22Rv1 (cell line): ENCODE results near the gene PKHD1.

Experiments
- H3K27ac ChIP-seq: fragments of 450-650 bp; 2 replicates; pipeline ENCODE4 v1.5.1; 2017
- CTCF ChIP-seq: fragments of 450-650 bp; IDR thresholded peaks from 2 replicates; pipeline ENCODE4 v1.5.1; 2017; ENCODE audit warnings: mild to moderate bottlenecking
- ZFX ChIP-seq: fragments of 450-650 bp; IDR thresholded peaks from 2 replicates; pipeline ENCODE4 v1.6.1; 2017; ENCODE audit warnings: antibody characterized with exemption, borderline replicate concordance

Gene PKHD1

GRCh38 chr6:51711876-51712275, 375.5 kb downstream of the PKHD1 start:
- TF ChIP-seq CTCF, result no peak
- no peak for TF ChIP-seq ZFX
- no peak overlapping the region for H3K27ac ChIP-seq

GRCh38 chr6:51706086-51706485, 381.3 kb downstream of the PKHD1 start:
- no peak overlapping the region for H3K27ac ChIP-seq
- TF ChIP-seq ZFX (no peak), CTCF (no peak)

GRCh38 chr6:51704932-51705540, 382.4 kb downstream of the PKHD1 start:
- TF ChIP-seq CTCF (no peak), ZFX (no peak)
- no peak overlapping the region for H3K27ac ChIP-seq

- H3K27ac ChIP-seq, result no peak overlapping the region
- TF ChIP-seq CTCF (no peak), ZFX (no peak)
Measured at GRCh38 chr6:51702851-51703250, 384.6 kb downstream of the PKHD1 start.

- no peak for TF ChIP-seq ZFX
- no peak for TF ChIP-seq CTCF
- no peak overlapping the region for H3K27ac ChIP-seq
Measured at GRCh38 chr6:51684603-51685002, 402.8 kb downstream of the PKHD1 start.

- TF ChIP-seq CTCF (no peak), ZFX (no peak)
- H3K27ac ChIP-seq, result no peak overlapping the region
Measured at GRCh38 chr6:51684038-51684437, 403.4 kb downstream of the PKHD1 start.

- H3K27ac ChIP-seq, result peak overlapping the region; percentile 62
- TF ChIP-seq ZFX (no peak), CTCF (no peak)
Measured at GRCh38 chr6:51678905-51679620, 408.4 kb downstream of the PKHD1 start.
